ENCODE results near the gene RPH3AL.

Gene RPH3AL

DNA sequence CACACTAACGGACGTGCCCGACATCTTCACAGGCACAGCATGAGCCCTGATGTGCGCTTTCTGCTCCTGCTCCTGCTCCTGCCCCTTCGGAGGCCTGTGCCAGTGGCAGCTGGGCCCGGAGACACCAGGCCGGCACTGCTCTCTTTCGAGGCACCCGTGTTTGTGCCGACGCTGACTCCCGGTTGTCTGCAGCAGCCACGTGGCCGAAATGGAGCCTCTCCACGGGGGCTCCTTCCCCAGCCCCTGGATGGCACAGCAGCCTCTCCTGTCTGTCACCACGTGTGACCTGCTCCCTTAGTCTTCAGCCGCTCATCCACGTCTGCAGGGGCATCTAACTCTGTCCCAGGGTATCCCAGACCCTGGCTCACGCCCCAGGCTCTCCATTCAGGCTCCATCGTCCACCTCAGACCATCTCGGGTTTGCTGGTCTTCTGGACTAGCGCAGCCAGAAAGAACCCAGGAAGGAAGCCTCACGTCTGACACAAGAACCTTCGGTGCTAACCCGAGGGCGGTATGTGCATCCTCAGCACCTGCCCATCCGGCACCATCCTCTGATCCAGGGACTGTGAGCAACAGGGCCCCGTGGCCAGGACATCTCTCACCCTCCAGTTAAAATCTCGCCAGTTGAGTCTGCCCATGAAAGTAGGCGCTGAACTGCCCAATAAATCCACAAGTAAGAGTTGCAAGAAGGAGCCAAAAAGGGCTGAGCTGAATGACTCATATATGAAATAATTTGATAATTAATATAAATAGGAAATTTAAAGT, 4.2 kb upstream of the RPH3AL start:
- H2BK5ac ChIP-seq (ENCODE audit: low read depth, low read length, poor library complexity) = no peak overlapping the region
- no peak overlapping the region for H4K91ac ChIP-seq (ENCODE audit: low read depth, low read length)
- no peak overlapping the region for H2AFZ ChIP-seq (ENCODE audit: insufficient read depth, low read length, poor library complexity)
- H4K8ac ChIP-seq (ENCODE audit: low read depth, low read length) = no peak overlapping the region
- H2BK120ac ChIP-seq (ENCODE audit: insufficient read depth, low read length, poor library complexity) = no peak overlapping the region
- H4K12ac ChIP-seq (ENCODE audit: low read depth, low read length) = no peak overlapping the region
- no peak overlapping the region for H3K14ac ChIP-seq (ENCODE audit: low read length)
- H3K23ac ChIP-seq (ENCODE audit: low read length) = no peak overlapping the region
- no CpG with 5 or more reads among the region's 30 CpGs for WGBS (ENCODE audit: extremely low coverage, insufficient coverage, insufficient read length)
- no peak overlapping the region for H2BK12ac ChIP-seq (ENCODE audit: low read length)
- no peak overlapping the region for H2AK5ac ChIP-seq (ENCODE audit: low read length)
- no peak overlapping the region for H3K4ac ChIP-seq (ENCODE audit: low read depth, low read length)
- H3K36me3 ChIP-seq (ENCODE audit: control insufficient read depth in 1 of 2, insufficient read depth in 2 of 2, low read length in 2 of 2) = no peaks in the 10 kb centered on the region
- no peak for DNase-seq
- no peak overlapping the region for H3K4me3 ChIP-seq (ENCODE audit: low read depth, low read length)
- H3K79me1 ChIP-seq (ENCODE audit: low read length) = peaks cover 9% of the 10 kb centered on the region
- no peak overlapping the region for H3K18ac ChIP-seq (ENCODE audit: low read length)
- peaks cover 10% of the 10 kb centered on the region for H3K9me3 ChIP-seq (ENCODE audit: insufficient read depth, low read depth, low read length)
- no peak overlapping the region for H3K27ac ChIP-seq (ENCODE audit: low read depth, low read length)
- no peak overlapping the region for H3K9ac ChIP-seq (ENCODE audit: low read length)
- H3K4me2 ChIP-seq (ENCODE audit: low read length) = no peak overlapping the region
- H3K27me3 ChIP-seq (ENCODE audit: insufficient read depth, low read length) = no peaks in the 10 kb centered on the region
- H3K79me2 ChIP-seq (ENCODE audit: control insufficient read depth, insufficient read depth, low read length, poor library complexity) = no peaks in the 10 kb centered on the region
- peaks cover 9 to 11% of the 10 kb centered on the region in 2 experiments for H3K4me1 ChIP-seq (ENCODE audit: control insufficient read depth in 1 of 2, insufficient read depth in 2 of 2, low read length in 2 of 2)

DNA sequence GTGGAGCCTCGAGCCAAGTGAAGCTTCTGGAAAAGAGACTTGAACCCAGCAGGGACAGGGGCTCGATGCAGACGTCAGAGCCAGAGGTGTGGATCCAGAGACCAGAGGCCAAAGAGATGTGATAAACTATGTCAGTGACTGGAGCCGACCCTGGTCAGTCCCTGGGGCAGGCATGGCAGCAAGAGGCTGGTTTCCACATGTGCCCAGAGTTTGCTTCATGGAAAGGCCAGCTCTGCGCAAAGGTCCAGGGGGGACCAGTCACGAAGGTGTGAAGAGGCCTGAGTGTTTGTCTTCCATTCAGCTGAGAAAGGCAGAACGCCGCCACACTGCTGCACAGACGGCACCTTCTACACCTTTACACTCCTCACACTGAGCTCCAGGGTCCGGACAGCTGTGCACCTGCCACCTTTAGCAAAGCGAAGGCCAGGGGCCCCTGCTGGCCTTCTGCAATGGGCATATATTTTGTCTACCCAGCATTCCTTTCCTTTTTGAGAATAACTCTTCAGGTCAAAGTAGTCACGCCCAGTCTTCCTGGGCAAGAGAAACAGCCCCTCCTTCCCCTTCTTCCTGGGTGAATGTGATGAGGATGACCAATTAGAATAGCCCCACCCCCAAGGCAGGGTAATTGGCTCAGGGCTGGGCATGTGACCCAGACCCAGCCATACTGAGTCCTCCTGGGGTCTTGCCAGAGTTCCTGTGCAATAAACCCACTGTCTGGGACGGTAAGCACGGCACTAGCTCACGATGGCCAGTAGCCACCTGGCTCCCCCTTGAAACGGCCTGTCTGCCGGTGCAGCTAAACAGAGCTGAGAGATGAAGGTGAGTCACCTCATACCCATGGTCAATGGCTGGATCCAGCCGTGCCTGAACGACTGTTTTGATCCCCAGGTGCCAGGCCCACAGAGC, 2.3 kb upstream of the RPH3AL start:
- no CpG with 5 or more reads among the region's 19 CpGs for WGBS (ENCODE audit: extremely low coverage, insufficient coverage, insufficient read length)

DNA sequence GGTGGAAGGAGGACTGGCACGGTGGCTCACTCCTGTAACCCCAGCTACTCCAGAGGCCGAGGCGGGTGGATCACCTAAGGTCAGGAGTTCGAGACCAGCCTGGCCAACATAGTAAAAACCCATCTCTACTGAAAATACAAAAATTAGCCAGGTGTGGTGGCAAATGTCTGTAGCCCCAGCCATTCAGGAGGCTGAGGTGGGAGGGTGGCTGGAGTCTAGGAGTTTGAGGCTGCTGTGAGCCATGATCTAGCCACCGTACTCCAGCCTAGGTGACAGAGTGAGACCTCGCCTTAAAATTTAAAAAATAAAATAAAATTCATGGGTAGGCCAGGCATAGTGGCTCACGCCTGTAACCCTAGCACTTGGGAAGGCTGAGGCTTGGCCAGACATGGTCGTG, 1.2 kb upstream of the RPH3AL start:
- H3K18ac ChIP-seq (ENCODE audit: low read length) = no peak overlapping the region
- no peak for DNase-seq
- H3K4me1 ChIP-seq (ENCODE audit: control insufficient read depth in 1 of 2, insufficient read depth in 2 of 2, low read length in 2 of 2) = peaks cover 15 to 20% of the 10 kb centered on the region in 2 experiments
- no CpG with 5 or more reads among the region's 8 CpGs for WGBS (ENCODE audit: extremely low coverage, insufficient coverage, insufficient read length)
- H3K4ac ChIP-seq (ENCODE audit: low read depth, low read length) = no peak overlapping the region
- no peak overlapping the region for H3K9ac ChIP-seq (ENCODE audit: low read length)
- H3K27ac ChIP-seq (ENCODE audit: low read depth, low read length) = no peak overlapping the region
- peaks cover 12% of the 10 kb centered on the region for H3K79me1 ChIP-seq (ENCODE audit: low read length)
- H3K14ac ChIP-seq (ENCODE audit: low read length) = no peak overlapping the region
- peaks cover 10% of the 10 kb centered on the region for H3K9me3 ChIP-seq (ENCODE audit: insufficient read depth, low read depth, low read length)
- H2AK5ac ChIP-seq (ENCODE audit: low read length) = no peak overlapping the region
- no peak overlapping the region for H4K91ac ChIP-seq (ENCODE audit: low read depth, low read length)
- H4K8ac ChIP-seq (ENCODE audit: low read depth, low read length) = no peak overlapping the region
- H3K79me2 ChIP-seq (ENCODE audit: control insufficient read depth, insufficient read depth, low read length, poor library complexity) = no peaks in the 10 kb centered on the region
- H3K23ac ChIP-seq (ENCODE audit: low read length) = no peak overlapping the region
- H3K27me3 ChIP-seq (ENCODE audit: insufficient read depth, low read length) = no peaks in the 10 kb centered on the region
- no peak overlapping the region for H3K4me3 ChIP-seq (ENCODE audit: low read depth, low read length)
- H2AFZ ChIP-seq (ENCODE audit: insufficient read depth, low read length, poor library complexity) = no peak overlapping the region
- H2BK120ac ChIP-seq (ENCODE audit: insufficient read depth, low read length, poor library complexity) = no peak overlapping the region
- no peak overlapping the region for H2BK5ac ChIP-seq (ENCODE audit: low read depth, low read length, poor library complexity)
- no peak overlapping the region for H4K12ac ChIP-seq (ENCODE audit: low read depth, low read length)
- H3K4me2 ChIP-seq (ENCODE audit: low read length) = no peak overlapping the region
- H2BK12ac ChIP-seq (ENCODE audit: low read length) = no peak overlapping the region
- no peaks in the 10 kb centered on the region for H3K36me3 ChIP-seq (ENCODE audit: control insufficient read depth in 1 of 2, insufficient read depth in 2 of 2, low read length in 2 of 2)

More for the DNA sequence above, 2.3 kb upstream of the RPH3AL start:
- Histone ChIP-seq H3K27ac (ENCODE audit: low read depth, low read length) (no peak overlapping the region), H2BK12ac (ENCODE audit: low read length) (no peak overlapping the region), H4K91ac (ENCODE audit: low read depth, low read length) (no peak overlapping the region), H3K4me1 (ENCODE audit: control insufficient read depth in 1 of 2, insufficient read depth in 2 of 2, low read length in 2 of 2) (peaks cover 15 to 20% of the 10 kb centered on the region in 2 experiments), H3K9ac (ENCODE audit: low read length) (no peak overlapping the region), H3K4me3 (ENCODE audit: low read depth, low read length) (no peak overlapping the region), H3K27me3 (ENCODE audit: insufficient read depth, low read length) (no peaks in the 10 kb centered on the region), H2BK120ac (ENCODE audit: insufficient read depth, low read length, poor library complexity) (no peak overlapping the region), H3K4ac (ENCODE audit: low read depth, low read length) (no peak overlapping the region), H4K8ac (ENCODE audit: low read depth, low read length) (no peak overlapping the region), H3K23ac (ENCODE audit: low read length) (no peak overlapping the region), H2BK5ac (ENCODE audit: low read depth, low read length, poor library complexity) (no peak overlapping the region), H3K14ac (ENCODE audit: low read length) (no peak overlapping the region), H3K18ac (ENCODE audit: low read length) (no peak overlapping the region), H3K9me3 (ENCODE audit: insufficient read depth, low read depth, low read length) (peaks cover 10% of the 10 kb centered on the region), H2AK5ac (ENCODE audit: low read length) (no peak overlapping the region), H2AFZ (ENCODE audit: insufficient read depth, low read length, poor library complexity) (no peak overlapping the region), H3K36me3 (ENCODE audit: control insufficient read depth in 1 of 2, insufficient read depth in 2 of 2, low read length in 2 of 2) (no peaks in the 10 kb centered on the region), H3K79me2 (ENCODE audit: control insufficient read depth, insufficient read depth, low read length, poor library complexity) (no peaks in the 10 kb centered on the region), H4K12ac (ENCODE audit: low read depth, low read length) (no peak overlapping the region), H3K4me2 (ENCODE audit: low read length) (no peak overlapping the region), H3K79me1 (ENCODE audit: low read length) (peaks cover 12% of the 10 kb centered on the region)
- DNase-seq = no peak

DNA sequence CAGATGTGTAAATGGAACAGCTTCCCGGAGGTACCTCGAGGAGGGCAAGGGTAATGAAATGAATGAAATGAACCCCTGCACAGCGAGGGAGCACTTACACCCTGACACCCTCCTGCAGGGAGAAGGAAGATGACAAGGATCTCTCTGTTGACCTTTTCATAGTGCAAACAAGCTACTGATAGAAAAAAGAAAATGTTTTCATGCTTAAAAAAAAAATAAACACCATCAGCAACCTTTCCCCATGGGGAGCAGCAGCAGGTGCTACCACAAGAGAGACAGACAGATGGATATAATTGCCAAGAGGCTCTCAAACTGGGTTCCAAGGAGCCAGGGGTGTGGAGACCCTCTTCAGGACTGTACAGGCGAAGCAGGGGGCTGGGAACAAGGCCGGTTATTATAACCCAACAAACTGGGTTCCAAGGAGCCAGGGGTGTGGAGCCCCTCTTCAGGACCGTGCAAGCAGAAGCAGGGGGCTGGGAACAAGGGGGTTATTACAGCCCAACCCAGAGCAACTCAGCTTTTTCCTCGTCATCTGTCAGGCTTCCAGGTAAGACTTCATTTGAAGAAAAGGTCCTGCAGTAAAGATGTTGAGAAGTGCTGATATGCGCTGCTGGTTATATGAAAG, 718 bp upstream of the RPH3AL start:
- no peak overlapping the region for H3K4me2 ChIP-seq (ENCODE audit: low read length)
- H3K36me3 ChIP-seq (ENCODE audit: control insufficient read depth in 1 of 2, insufficient read depth in 2 of 2, low read length in 2 of 2) = no peaks in the 10 kb centered on the region
- no peak overlapping the region for H2AK5ac ChIP-seq (ENCODE audit: low read length)
- H3K4ac ChIP-seq (ENCODE audit: low read depth, low read length) = no peak overlapping the region
- H3K9ac ChIP-seq (ENCODE audit: low read length) = no peak overlapping the region
- H3K79me1 ChIP-seq (ENCODE audit: low read length) = peaks cover 12% of the 10 kb centered on the region
- H2AFZ ChIP-seq (ENCODE audit: insufficient read depth, low read length, poor library complexity) = no peak overlapping the region
- H3K23ac ChIP-seq (ENCODE audit: low read length) = no peak overlapping the region
- H4K12ac ChIP-seq (ENCODE audit: low read depth, low read length) = no peak overlapping the region
- peak overlapping the region; percentile 67 for H4K8ac ChIP-seq (ENCODE audit: low read depth, low read length)
- WGBS (ENCODE audit: extremely low coverage, insufficient coverage, insufficient read length) = no CpG with 5 or more reads among the region's 8 CpGs
- no peak overlapping the region for H3K18ac ChIP-seq (ENCODE audit: low read length)
- peak overlapping the region; percentile 23 for H2BK12ac ChIP-seq (ENCODE audit: low read length)
- no peaks in the 10 kb centered on the region for H3K27me3 ChIP-seq (ENCODE audit: insufficient read depth, low read length)
- H3K79me2 ChIP-seq (ENCODE audit: control insufficient read depth, insufficient read depth, low read length, poor library complexity) = no peaks in the 10 kb centered on the region
- no peak overlapping the region for H3K27ac ChIP-seq (ENCODE audit: low read depth, low read length)
- H2BK5ac ChIP-seq (ENCODE audit: low read depth, low read length, poor library complexity) = no peak overlapping the region
- H3K4me1 ChIP-seq (ENCODE audit: control insufficient read depth in 1 of 2, insufficient read depth in 2 of 2, low read length in 2 of 2) = peaks cover 15 to 20% of the 10 kb centered on the region in 2 experiments
- DNase-seq = no peak
- H2BK120ac ChIP-seq (ENCODE audit: insufficient read depth, low read length, poor library complexity) = no peak overlapping the region
- no peak overlapping the region for H3K14ac ChIP-seq (ENCODE audit: low read length)
- peaks cover 10% of the 10 kb centered on the region for H3K9me3 ChIP-seq (ENCODE audit: insufficient read depth, low read depth, low read length)
- no peak overlapping the region for H4K91ac ChIP-seq (ENCODE audit: low read depth, low read length)
- no peak overlapping the region for H3K4me3 ChIP-seq (ENCODE audit: low read depth, low read length)

All from trophoblast cell (in vitro differentiated cells and primary cell).